ENCODE results near the gene RSPRY1. TPM values are rescaled to one million over a fixed set of nuclear protein-coding genes. Genes with fewer than 3 reads are reported as not detected.

RSPRY1 gene
- polyA plus RNA-seq (2013, experiment 1 of 2) = 55.6 TPM
- polyA plus RNA-seq (2013, experiment 2 of 2) = 53.4 TPM

DNA sequence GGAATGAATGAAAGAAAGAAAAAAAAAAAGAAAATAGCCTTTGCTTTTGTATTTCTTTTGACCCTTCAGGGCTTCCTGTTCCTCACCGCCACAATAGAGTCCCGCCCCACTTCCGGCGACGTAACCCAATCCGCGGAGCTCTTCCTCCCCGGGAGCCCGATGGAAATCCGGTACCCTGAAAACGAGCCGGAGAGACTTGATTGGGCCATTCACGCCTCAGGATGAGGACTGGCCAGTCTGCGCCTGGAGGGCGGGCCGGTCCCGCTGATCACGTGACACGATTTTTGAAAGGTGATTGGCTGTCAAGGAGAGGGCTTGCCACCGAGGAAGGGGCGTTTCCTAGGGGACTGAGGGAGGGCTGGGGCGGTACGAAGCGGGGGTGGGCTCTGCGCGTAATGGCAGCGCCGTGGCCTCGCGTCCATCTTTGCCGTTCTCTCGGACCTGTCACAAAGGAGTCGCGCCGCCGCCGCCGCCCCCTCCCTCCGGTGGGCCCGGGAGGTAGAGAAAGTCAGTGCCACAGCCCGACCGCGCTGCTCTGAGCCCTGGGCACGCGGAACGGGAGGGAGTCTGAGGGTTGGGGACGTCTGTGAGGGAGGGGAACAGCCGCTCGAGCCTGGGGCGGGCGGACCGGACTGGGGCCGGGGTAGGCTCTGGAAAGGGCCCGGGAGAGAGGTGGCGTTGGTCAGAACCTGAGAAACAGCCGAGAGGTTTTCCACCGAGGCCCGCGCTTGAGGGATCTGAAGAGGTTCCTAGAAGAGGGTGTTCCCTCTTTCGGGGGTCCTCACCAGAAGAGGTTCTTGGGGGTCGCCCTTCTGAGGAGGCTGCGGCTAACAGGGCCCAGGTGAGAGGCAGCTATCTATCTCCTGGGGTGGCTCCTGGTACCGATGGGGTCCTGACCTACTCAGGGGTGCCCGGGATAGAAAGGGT lies at the start of gene RSPRY1, which contains the start of gene PSME3IP1:
Gene RSPRY1 (plus strand): TSS at position 385 of the 927 bp plus-strand sequence. CDS start 18,330 bp downstream, outside the sequence.
Gene PSME3IP1 (minus strand): TSS at position 95 of the 927 bp plus-strand sequence. CDS start 12,185 bp downstream, outside the sequence.
- WGBS = under 1% methylated on average over 62 of the region's 64 CpGs

DNA sequence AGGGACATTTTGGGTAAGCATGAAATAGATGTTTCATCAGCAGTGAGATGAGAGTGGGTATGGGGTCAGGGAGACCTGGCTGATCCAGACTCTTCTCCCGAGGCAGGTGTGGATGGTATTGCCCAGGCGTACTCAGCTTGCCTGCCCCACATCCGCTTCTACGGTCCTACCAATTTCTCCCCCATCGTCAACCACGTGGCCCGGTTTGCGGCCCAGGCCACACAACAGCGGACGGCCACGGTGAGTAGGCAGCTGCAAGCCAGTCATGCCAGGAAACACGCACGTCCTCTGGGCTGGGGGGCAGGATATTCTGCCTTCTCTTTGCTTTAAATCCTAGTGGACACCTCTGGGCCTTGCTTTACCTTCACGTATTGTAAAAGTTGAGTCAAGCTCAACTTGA lies 49.1 kb upstream of the RSPRY1 start:
- Histone ChIP-seq H2AFZ (ENCODE audit: low read depth, low read length) (no peak overlapping the region), H3K23ac (ENCODE audit: low read length in 2 of 2) (no peak overlapping the region), H2BK15ac (ENCODE audit: low read depth, poor library complexity, severe bottlenecking) (no peak overlapping the region), H4K8ac (ENCODE audit: low read length) (no peak overlapping the region), H4K91ac (ENCODE audit: low read length) (no peak overlapping the region), H3K14ac (ENCODE audit: low read length in 2 of 2) (no peak overlapping the region), H3K36me3 (ENCODE audit: control insufficient read depth in 1 of 2, insufficient read depth in 2 of 2, low read depth in 1 of 2, low read length in 2 of 2) (peaks cover 0 to 14% of the 10 kb centered on the region in 2 experiments), H3K18ac (ENCODE audit: low read depth in 1 of 2, low read length in 2 of 2) (no peak overlapping the region), H3K4me3 (ENCODE audit: insufficient read depth in 1 of 2, low read depth in 1 of 2, low read length in 2 of 2) (no peak overlapping the region), H3K4me1 (ENCODE audit: control insufficient read depth, insufficient read depth, low read depth, low read length) (peaks cover 2% of the 10 kb centered on the region), H3K9me3 (ENCODE audit: control insufficient read depth, low read length) (no peaks in the 10 kb centered on the region), H2BK12ac (ENCODE audit: low read length in 2 of 2) (no peak overlapping the region), H3K4ac (ENCODE audit: low read depth in 1 of 2, low read length in 2 of 2) (no peak overlapping the region), H3K4me2 (ENCODE audit: low read length, poor library complexity, severe bottlenecking) (no peak overlapping the region), H3K9ac (ENCODE audit: low read length) (no peak overlapping the region), H3K27me3 (ENCODE audit: control insufficient read depth in 1 of 2, insufficient read depth in 1 of 2, low read length in 2 of 2) (no peaks in the 10 kb centered on the region), H3K79me1 (replicated peaks; ENCODE audit: low read length, poor library complexity, severe bottlenecking) (no peaks in the 10 kb centered on the region), H2BK120ac (ENCODE audit: low read depth, low read length) (no peak overlapping the region), H2BK5ac (ENCODE audit: low read depth, low read length, poor library complexity, severe bottlenecking) (no peak overlapping the region), H2AK5ac (ENCODE audit: low read length, severe bottlenecking) (no peak overlapping the region), H3K27ac (ENCODE audit: low read length, poor library complexity, severe bottlenecking) (no peak overlapping the region)
- no peak for DNase-seq
- 89% methylated on average over 14 of the region's 14 CpGs for WGBS

More for the DNA sequence above, at the start of gene RSPRY1, which contains the start of gene PSME3IP1:
- Histone ChIP-seq H2AFZ (ENCODE audit: low read depth, low read length) (peak within 1 kb of the TSS; percentile 93), H3K27ac (ENCODE audit: low read length, poor library complexity, severe bottlenecking) (peak within 1 kb of the TSS; percentile 83), H3K4me2 (ENCODE audit: low read length, poor library complexity, severe bottlenecking) (peak within 1 kb of the TSS; percentile 81), H3K9me3 (ENCODE audit: control insufficient read depth, low read length) (peaks cover 4% of the 10 kb centered on the region), H3K23ac (ENCODE audit: low read length in 2 of 2) (no peak within 1 kb of the TSS), H3K14ac (ENCODE audit: low read length in 2 of 2) (peak within 1 kb of the TSS; percentile 96 to 100), H3K27me3 (ENCODE audit: control insufficient read depth in 1 of 2, insufficient read depth in 1 of 2, low read length in 2 of 2) (no peaks in the 10 kb centered on the region), H3K36me3 (ENCODE audit: control insufficient read depth in 1 of 2, insufficient read depth in 2 of 2, low read depth in 1 of 2, low read length in 2 of 2) (peaks cover 0 to 4% of the 10 kb centered on the region in 2 experiments), H4K91ac (ENCODE audit: low read length) (peak within 1 kb of the TSS; percentile 96), H3K4me3 (ENCODE audit: insufficient read depth in 1 of 2, low read depth in 1 of 2, low read length in 2 of 2) (peak within 1 kb of the TSS; percentile 82 to 100), H3K18ac (ENCODE audit: low read depth in 1 of 2, low read length in 2 of 2) (peak within 1 kb of the TSS; percentile 95 to 100), H3K9ac (ENCODE audit: low read length) (peak within 1 kb of the TSS; percentile 97), H2BK120ac (ENCODE audit: low read depth, low read length) (peak within 1 kb of the TSS; percentile 95), H3K4me1 (ENCODE audit: control insufficient read depth, insufficient read depth, low read depth, low read length) (peaks cover 9% of the 10 kb centered on the region), H4K8ac (ENCODE audit: low read length) (peak within 1 kb of the TSS; percentile 98), H2BK12ac (ENCODE audit: low read length in 2 of 2) (peak within 1 kb of the TSS; percentile 11 to 90), H2BK15ac (ENCODE audit: low read depth, poor library complexity, severe bottlenecking) (peak within 1 kb of the TSS; percentile 98), H3K79me1 (replicated peaks; ENCODE audit: low read length, poor library complexity, severe bottlenecking) (peaks cover 17% of the 10 kb centered on the region), H3K4ac (ENCODE audit: low read depth in 1 of 2, low read length in 2 of 2) (peak within 1 kb of the TSS; percentile 98), H2BK5ac (ENCODE audit: low read depth, low read length, poor library complexity, severe bottlenecking) (peak within 1 kb of the TSS; percentile 85), H2AK5ac (ENCODE audit: low read length, severe bottlenecking) (peak within 1 kb of the TSS; percentile 35)
- peak; percentile 100 for DNase-seq

DNA sequence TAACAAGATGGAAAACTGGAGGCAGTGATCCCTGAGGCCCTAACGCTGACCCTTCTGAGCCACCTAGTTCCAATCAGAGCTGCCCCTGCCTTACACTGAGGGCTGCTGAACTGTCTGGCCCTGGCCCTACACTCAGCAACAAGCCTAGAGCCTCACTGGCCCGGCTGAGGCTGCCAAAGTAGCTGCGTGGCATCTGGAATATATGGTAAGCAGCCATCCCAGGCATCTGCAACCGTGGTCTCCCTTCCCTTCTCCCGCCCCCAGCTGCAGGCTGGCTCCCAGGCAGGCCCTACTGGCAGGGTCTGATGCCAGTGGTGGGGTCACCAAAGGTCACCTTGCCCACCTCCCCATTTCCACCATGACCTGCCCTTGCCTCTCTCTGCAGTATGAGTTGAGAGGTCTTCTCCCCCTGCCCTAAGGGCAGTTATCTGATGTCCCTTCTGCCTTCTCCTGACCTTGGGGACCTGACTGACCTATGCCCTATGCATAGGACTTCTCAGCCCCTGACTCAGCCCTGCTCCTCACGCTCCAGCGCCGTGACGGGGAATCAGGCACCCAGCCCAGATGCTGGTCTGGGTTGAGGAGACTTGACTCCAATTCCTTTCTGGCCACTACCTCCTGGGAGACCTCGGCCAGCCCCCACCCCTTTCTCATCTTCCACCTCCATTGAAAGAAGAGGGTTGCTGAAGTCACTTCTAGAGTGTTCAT lies 48.4 kb upstream of the RSPRY1 start:
- Histone ChIP-seq H2AFZ (ENCODE audit: low read depth, low read length) (no peak overlapping the region), H3K27ac (ENCODE audit: low read length, poor library complexity, severe bottlenecking) (no peak overlapping the region), H4K91ac (ENCODE audit: low read length) (no peak overlapping the region), H3K9ac (ENCODE audit: low read length) (no peak overlapping the region), H3K4ac (ENCODE audit: low read depth in 1 of 2, low read length in 2 of 2) (no peak overlapping the region), H2AK5ac (ENCODE audit: low read length, severe bottlenecking) (no peak overlapping the region), H4K8ac (ENCODE audit: low read length) (no peak overlapping the region), H2BK12ac (ENCODE audit: low read length in 2 of 2) (no peak overlapping the region), H2BK120ac (ENCODE audit: low read depth, low read length) (no peak overlapping the region), H3K4me1 (ENCODE audit: control insufficient read depth, insufficient read depth, low read depth, low read length) (peaks cover 2% of the 10 kb centered on the region), H2BK5ac (ENCODE audit: low read depth, low read length, poor library complexity, severe bottlenecking) (no peak overlapping the region), H3K4me2 (ENCODE audit: low read length, poor library complexity, severe bottlenecking) (no peak overlapping the region), H3K14ac (ENCODE audit: low read length in 2 of 2) (no peak overlapping the region), H3K79me1 (replicated peaks; ENCODE audit: low read length, poor library complexity, severe bottlenecking) (no peaks in the 10 kb centered on the region), H3K18ac (ENCODE audit: low read depth in 1 of 2, low read length in 2 of 2) (no peak overlapping the region), H3K9me3 (ENCODE audit: control insufficient read depth, low read length) (no peaks in the 10 kb centered on the region), H3K36me3 (ENCODE audit: control insufficient read depth in 1 of 2, insufficient read depth in 2 of 2, low read depth in 1 of 2, low read length in 2 of 2) (peaks cover 0 to 9% of the 10 kb centered on the region in 2 experiments), H3K4me3 (ENCODE audit: insufficient read depth in 1 of 2, low read depth in 1 of 2, low read length in 2 of 2) (no peak overlapping the region), H3K23ac (ENCODE audit: low read length in 2 of 2) (no peak overlapping the region), H3K27me3 (ENCODE audit: control insufficient read depth in 1 of 2, insufficient read depth in 1 of 2, low read length in 2 of 2) (no peaks in the 10 kb centered on the region), H2BK15ac (ENCODE audit: low read depth, poor library complexity, severe bottlenecking) (no peak overlapping the region)
- 83% methylated on average over 10 of the region's 10 CpGs for WGBS
- no peak for DNase-seq

Data from mesenchymal stem cell (in vitro differentiated cells and primary cell).